ENCODE data around the gene ABCC9.
A peak's percentile ranks its signal among the peaks of the same experiment; 100 is the strongest.

ABCC9 gene

GRCh38 chr12:21877293-21877982, 63.8 kb downstream of the ABCC9 start:
- no peak for DNase-seq (ENCODE audit: low spot score)

GRCh38 chr12:21865846-21866245, 75.4 kb downstream of the ABCC9 start:
- no peak for DNase-seq (ENCODE audit: low spot score)

GRCh38 chr12:21860534-21860933, 80.7 kb downstream of the ABCC9 start:
- DNase-seq (ENCODE audit: low spot score): no peak

GRCh38 chr12:21860128-21860527, 81.1 kb downstream of the ABCC9 start:
- DNase-seq (ENCODE audit: low spot score): no peak

GRCh38 chr12:21852251-21852650, 89.0 kb downstream of the ABCC9 start:
- DNase-seq (ENCODE audit: low spot score): no peak

GRCh38 chr12:21851151-21851550, 90.1 kb downstream of the ABCC9 start:
- DNase-seq (ENCODE audit: low spot score): no peak

- no peak for DNase-seq (ENCODE audit: low spot score)
Measured at GRCh38 chr12:21850419-21850818, 90.8 kb downstream of the ABCC9 start.

GRCh38 chr12:21849878-21850277, 91.3 kb downstream of the ABCC9 start:
- DNase-seq (ENCODE audit: low spot score): no peak

GRCh38 chr12:21848192-21848591, 93.0 kb downstream of the ABCC9 start:
- no peak for DNase-seq (ENCODE audit: low spot score)

GRCh38 chr12:21843795-21844194, 97.4 kb downstream of the ABCC9 start:
- DNase-seq (ENCODE audit: low spot score): no peak

- DNase-seq (ENCODE audit: low spot score): no peak
Measured at GRCh38 chr12:21839776-21840175, 101.5 kb downstream of the ABCC9 start.

GRCh38 chr12:21837847-21838246, 103.4 kb downstream of the ABCC9 start:
- DNase-seq (ENCODE audit: low spot score): no peak

GRCh38 chr12:21831791-21832344, 109.4 kb downstream of the ABCC9 start:
- no peak for DNase-seq (ENCODE audit: low spot score)

- DNase-seq (ENCODE audit: low spot score): no peak
Measured at GRCh38 chr12:21828779-21829178, 112.4 kb downstream of the ABCC9 start.

GRCh38 chr12:21828136-21828775, 113.0 kb downstream of the ABCC9 start:
- DNase-seq (ENCODE audit: low spot score): no peak

GRCh38 chr12:21827083-21827482, 114.1 kb downstream of the ABCC9 start:
- DNase-seq (ENCODE audit: low spot score): no peak

GRCh38 chr12:21826618-21826910, 114.7 kb downstream of the ABCC9 start:
- DNase-seq (ENCODE audit: low spot score): no peak

- DNase-seq (ENCODE audit: low spot score): no peak
Measured at GRCh38 chr12:21825886-21826617, 115.2 kb downstream of the ABCC9 start.

GRCh38 chr12:21823581-21823980, 117.6 kb downstream of the ABCC9 start:
- no peak for DNase-seq (ENCODE audit: low spot score)

GRCh38 chr12:21819678-21820077, 121.5 kb downstream of the ABCC9 start:
- no peak for DNase-seq (ENCODE audit: low spot score)

- peak; percentile 5 for DNase-seq (ENCODE audit: low spot score)
Measured at GRCh38 chr12:21819236-21819635, 122.0 kb downstream of the ABCC9 start.

GRCh38 chr12:21818627-21819026, 122.6 kb downstream of the ABCC9 start:
- no peak for DNase-seq (ENCODE audit: low spot score)
